Activated CD8-positive, alpha-beta memory T cell treated with anti-CD3 and anti-CD28 coated beads, Interleukin-2, amount 50 U/mL, for 48 hours (primary cell): ENCODE results near the gene TUBA4A.
"Not testable (repeated sequence)": the region's sequence is repeated elsewhere in the genome, so short reads cannot be mapped to it uniquely, and the experiment has no call there.

Source experiments
- DNase-seq: peaks from one replicate; pipeline ENCODE4 v3.0.0-alpha.2; 2020

Gene TUBA4A

GRCh38 chr2:219266886-219267285 is 13.2 kb upstream of the TUBA4A start:
- no peak for DNase-seq

GRCh38 chr2:219266232-219266631 is 12.5 kb upstream of the TUBA4A start:
- DNase-seq: no peak

GRCh38 chr2:219261024-219261855 is 7.5 kb upstream of the TUBA4A start:
- DNase-seq: no peak

GRCh38 chr2:219258942-219259341 is 5.2 kb upstream of the TUBA4A start:
- not testable (repeated sequence) for DNase-seq

GRCh38 chr2:219254590-219255201 is 978 bp upstream of the TUBA4A start:
- DNase-seq: no peak

- peak; percentile 78 for DNase-seq
Observed at GRCh38 chr2:219252900-219253752, 592 bp downstream of the TUBA4A start, which contains the start of gene TUBA4B. Gene TUBA4B, plus strand, starts transcription at chr2:219253243. Its CDS starts 165 bp downstream, at chr2:219253408.

- DNase-seq: no peak
Observed at GRCh38 chr2:219252570-219252899, 1.2 kb downstream of the TUBA4A start.

GRCh38 chr2:219252084-219252483 is 1.6 kb downstream of the TUBA4A start:
- peak; percentile 61 for DNase-seq

- no peak for DNase-seq
Observed at GRCh38 chr2:219251656-219252055, 2.1 kb downstream of the TUBA4A start.

- no peak for DNase-seq
Observed at GRCh38 chr2:219250049-219250781, 3.5 kb downstream of the TUBA4A start.

GRCh38 chr2:219249203-219249980 is 4.3 kb downstream of the TUBA4A start:
- peak; percentile 63 for DNase-seq

GRCh38 chr2:219248845-219249202 is 4.9 kb downstream of the TUBA4A start:
- no peak for DNase-seq

GRCh38 chr2:219247678-219248642 is 5.8 kb downstream of the TUBA4A start:
- peak; percentile 76 for DNase-seq

GRCh38 chr2:219246559-219246958 is 7.2 kb downstream of the TUBA4A start:
- no peak for DNase-seq

- no peak for DNase-seq
Observed at GRCh38 chr2:219245899-219246230, 7.9 kb downstream of the TUBA4A start.

- peak; percentile 99 for DNase-seq
Observed at GRCh38 chr2:219245148-219245898, 8.4 kb downstream of the TUBA4A start, which contains the start of the genes GLB1L and STK16. Gene GLB1L, minus strand, starts transcription at chr2:219245444. Its CDS starts 1,871 bp downstream, at chr2:219243573. Gene STK16, plus strand, starts transcription at chr2:219245479. Its CDS starts 521 bp downstream, at chr2:219246000.

- no peak for DNase-seq
Observed at GRCh38 chr2:219244789-219245147, 8.9 kb downstream of the TUBA4A start.

- DNase-seq: no peak
Observed at GRCh38 chr2:219243291-219243761, 10.4 kb downstream of the TUBA4A start.

GRCh38 chr2:219234331-219234730 is 19.4 kb downstream of the TUBA4A start:
- DNase-seq: no peak

GRCh38 chr2:219230059-219230540 is 23.6 kb downstream of the TUBA4A start:
- DNase-seq: peak; percentile 83
